SU-DHL-6 (cell line): ENCODE data around the gene SLC10A3.

Experiments
- H2AFZ ChIP-seq: fragments of 200-600 bp; sonication (generic); 2 replicates; pipeline ENCODE4 v1.6.1; 2014; ENCODE audit warnings: low read depth, mild to moderate bottlenecking, moderate library complexity, mixed read lengths, antibody characterized with exemption, low read length; ENCODE audit not compliant: severe bottlenecking
- H3F3A ChIP-seq: fragments of 200-600 bp; shearing (Covaris generic); 2 replicates; pipeline ENCODE4 v1.6.0; 2016; ENCODE audit warnings: antibody characterized with exemption, mild to moderate bottlenecking; ENCODE audit not compliant: insufficient read depth
- H3K27ac ChIP-seq: fragments of 200-600 bp; sonication (generic); 2 replicates; pipeline ENCODE4 v1.5.1; 2016; ENCODE audit warnings: low read depth, mild to moderate bottlenecking, low read length, moderate library complexity, mixed read lengths
- H3K27me3 ChIP-seq: fragments of 200-600 bp; sonication (generic), shearing (Covaris generic); 2 replicates; pipeline ENCODE4 v1.6.0; 2014; ENCODE audit warnings: mild to moderate bottlenecking, low read length
- H3K36me3 ChIP-seq: fragments of 200-600 bp; sonication (generic); 2 replicates; pipeline ENCODE4 v1.6.1; 2014; ENCODE audit warnings: mild to moderate bottlenecking, low read length, mixed read lengths
- H3K4me2 ChIP-seq: fragments of 300-600, 200-600 bp; shearing (Covaris generic), sonication (generic); 2 replicates; pipeline ENCODE4 v1.6.0; 2014; ENCODE audit warnings: low read length, low read depth, mild to moderate bottlenecking; ENCODE audit not compliant: poor library complexity, severe bottlenecking
- H3K4me3 ChIP-seq: fragments of 200-600 bp; sonication (generic); 2 replicates; pipeline ENCODE4 v1.5.1; 2014; ENCODE audit warnings: antibody characterized with exemption, low read length, mild to moderate bottlenecking, mixed read lengths; ENCODE audit not compliant: insufficient read depth, poor library complexity, severe bottlenecking
- H3K79me2 ChIP-seq: fragments of 200-600 bp; sonication (generic); 2 replicates; pipeline ENCODE4 v1.6.1; 2014; ENCODE audit warnings: mild to moderate bottlenecking, low read length, moderate library complexity; ENCODE audit not compliant: insufficient read depth
- H3K9ac ChIP-seq: fragments of 200-600 bp; sonication (generic); 2 replicates; pipeline ENCODE4 v1.7.0; 2014; ENCODE audit warnings: mild to moderate bottlenecking, low read length
- H3K9me2 ChIP-seq: fragments of 200-600 bp; sonication (generic); replicated peaks from 2 replicates; pipeline ENCODE4 v1.6.1; 2014; ENCODE audit warnings: low read length; ENCODE audit not compliant: insufficient read depth
- H3K9me3 ChIP-seq: fragments of 200-600 bp; sonication (generic); 2 replicates; pipeline ENCODE4 v1.6.1; 2014; ENCODE audit warnings: low read length, mixed read lengths; ENCODE audit not compliant: insufficient read depth
- H4K20me1 ChIP-seq: fragments of 200-600 bp; sonication (generic); 2 replicates; pipeline ENCODE4 v1.6.1; 2014; ENCODE audit warnings: low read depth, mild to moderate bottlenecking, antibody characterized with exemption, low read length, moderate library complexity, mixed read lengths
- CTCF ChIP-seq: fragments of 200-600 bp; sonication (generic); IDR thresholded peaks from one replicate; pipeline ENCODE4 v1.5.1; 2017; ENCODE audit warnings: antibody characterized with exemption, mild to moderate bottlenecking, low read length, moderate library complexity; ENCODE audit not compliant: insufficient read depth, poor library complexity, severe bottlenecking
- EZH2phosphoT487 ChIP-seq: fragments of 200-600 bp; sonication (generic), shearing (Covaris generic); conservative IDR thresholded peaks from 2 replicates; pipeline ENCODE4 v1.6.1; 2018; ENCODE audit warnings: mild to moderate bottlenecking, antibody characterized with exemption, low read length, moderate library complexity, mixed read lengths

SLC10A3 gene

GRCh38 chrX:154488336-154489075, 1.9 kb downstream of the SLC10A3 start:
- no peaks in the 10 kb centered on the region for H3K36me3 ChIP-seq
- no peak overlapping the region for H3K4me3 ChIP-seq
- H4K20me1 ChIP-seq = no peaks in the 10 kb centered on the region
- H3K79me2 ChIP-seq = peaks cover 18% of the 10 kb centered on the region
- no peaks in the 10 kb centered on the region for H3K9me3 ChIP-seq
- H3K4me2 ChIP-seq = peak overlapping the region; percentile 81
- H3K9ac ChIP-seq = no peak overlapping the region
- no peak for TF ChIP-seq EZH2phosphoT487
- no peak for TF ChIP-seq CTCF
- H2AFZ ChIP-seq = no peak overlapping the region
- H3K27ac ChIP-seq = no peak overlapping the region
- H3K27me3 ChIP-seq = no peaks in the 10 kb centered on the region
- no peaks in the 10 kb centered on the region for H3K9me2 ChIP-seq
- H3F3A ChIP-seq = peaks cover 11% of the 10 kb centered on the region

GRCh38 chrX:154487518-154488290, 2.7 kb downstream of the SLC10A3 start:
- Histone ChIP-seq H3K27me3 (no peaks in the 10 kb centered on the region), H3K79me2 (peaks cover 18% of the 10 kb centered on the region), H3K9me3 (no peaks in the 10 kb centered on the region), H3K4me2 (peak overlapping the region; percentile 64), H3K9me2 (no peaks in the 10 kb centered on the region), H3F3A (peaks cover 15% of the 10 kb centered on the region), H3K27ac (peak overlapping the region; percentile 78), H3K36me3 (no peaks in the 10 kb centered on the region), H2AFZ (no peak overlapping the region), H3K4me3 (no peak overlapping the region), H4K20me1 (no peaks in the 10 kb centered on the region), H3K9ac (peak overlapping the region; percentile 100; the same call in 1 of the 2 replicates)
- no peak for TF ChIP-seq EZH2phosphoT487
- TF ChIP-seq CTCF = no peak

- Histone ChIP-seq H2AFZ (no peak within 1 kb of the TSS), H3K36me3 (no peaks in the 10 kb centered on the region), H4K20me1 (no peaks in the 10 kb centered on the region), H3K9me2 (no peaks in the 10 kb centered on the region), H3K9me3 (no peaks in the 10 kb centered on the region), H3K4me3 (peak within 1 kb of the TSS; percentile 74), H3K27me3 (no peaks in the 10 kb centered on the region), H3K79me2 (peaks cover 18% of the 10 kb centered on the region), H3K4me2 (peak within 1 kb of the TSS; percentile 89), H3K9ac (peak within 1 kb of the TSS; percentile 100), H3K27ac (peak within 1 kb of the TSS; percentile 82), H3F3A (peaks cover 17% of the 10 kb centered on the region)
- no peak for TF ChIP-seq EZH2phosphoT487
- TF ChIP-seq CTCF = no peak
Observed at GRCh38 chrX:154486396-154487207, 3.8 kb downstream of the SLC10A3 start, which contains the start of gene UBL4A. UBL4A (minus strand) TSS chrX:154486615; CDS start chrX:154486584, 31 bp downstream.
